H1 (cell line): ENCODE measurements around the gene EXOSC10. TPM values are rescaled to one million over a fixed set of nuclear protein-coding genes. Genes with fewer than 3 reads are reported as not detected.

Experiments used
- CTCF ChIA-PET: fragments of 300-600 bp; sonication (Branson Sonifier 250); formaldehyde crosslinking; loops from one replicate; lab custom pipeline; 2021; ENCODE audit not compliant: partially characterized antibody; lab: Charles Lee
- POLR2A ChIA-PET: fragments of 300-600 bp; sonication (Branson Sonifier 250); formaldehyde crosslinking; loops from one replicate; lab custom pipeline; 2021; ENCODE audit warnings: inconsistent platforms; ENCODE audit not compliant: partially characterized antibody; lab: Charles Lee
- DNase-seq, 2 experiments: peaks; one replicate each; pipeline versions ENCODE4 v3.0.0 to v3.0.0-alpha.2; 2010 to 2022; ENCODE audit warnings: low spot score in 2 of 2, low read depth in 1 of 2, mixed read lengths in 1 of 2
- FAIRE-seq: peaks from 2 replicates; lab custom pipeline; 2011; peaks lifted over from hg19 to GRCh38; lab: Jason Lieb, UNC
- H2AFZ ChIP-seq: 2 replicates; pipeline ENCODE4 v1.8.1; 2012; ENCODE audit warnings: low read length, inconsistent platforms
- H2AK5ac ChIP-seq: 2 replicates; pipeline ENCODE4 v1.6.1; 2013; ENCODE audit warnings: low read depth, low read length
- H2BK120ac ChIP-seq: replicated peaks from 2 replicates; pipeline ENCODE3; 2013; ENCODE audit warnings: low read depth, low read length, inconsistent platforms
- H2BK12ac ChIP-seq: 2 replicates; pipeline ENCODE4 v1.6.1; 2013; ENCODE audit warnings: low read depth, low read length
- H2BK15ac ChIP-seq: 2 replicates; pipeline ENCODE4 v1.6.1; 2013; ENCODE audit warnings: low read length
- H2BK20ac ChIP-seq: 2 replicates; pipeline ENCODE4 v1.6.1; 2013; ENCODE audit warnings: low read length
- H2BK5ac ChIP-seq: 2 replicates; pipeline ENCODE4 v1.6.1; 2013; ENCODE audit warnings: low read depth, low read length
- H3K14ac ChIP-seq: 2 replicates; pipeline ENCODE4 v1.6.1; 2013; ENCODE audit warnings: inconsistent platforms; ENCODE audit not compliant: insufficient read length
- H3K18ac ChIP-seq: 2 replicates; pipeline ENCODE4 v1.6.1; 2013; ENCODE audit warnings: low read length; ENCODE audit errors: extremely low read depth
- H3K23ac ChIP-seq: 2 replicates; pipeline ENCODE4 v1.6.1; 2013; ENCODE audit warnings: inconsistent platforms; ENCODE audit not compliant: insufficient read length
- H3K23me2 ChIP-seq: 2 replicates; pipeline ENCODE4 v1.6.1; 2013; ENCODE audit warnings: low read depth, low read length
- H3K27ac ChIP-seq: 2 replicates; pipeline ENCODE4 v1.6.1; 2011; ENCODE audit warnings: low read depth, low read length, inconsistent platforms
- H3K27me3 ChIP-seq, 4 experiments: replicated peaks in 1 of 4; 1 replicate in 1 of 4; 2 replicates in 3 of 4; pipeline versions ENCODE4 v1.6.1 to v1.8.1; 2011 to 2013; ENCODE audit warnings: low read length in 3 of 4, mild to moderate bottlenecking in 3 of 4, inconsistent platforms in 2 of 4, mixed read lengths in 2 of 4, moderate library complexity in 1 of 4; ENCODE audit not compliant: control insufficient read depth in 3 of 4, insufficient read depth in 3 of 4; ENCODE audit errors: extremely low read depth in 1 of 4
- H3K36me3 ChIP-seq, 4 experiments: 2 replicates each; pipeline versions ENCODE4 v1.6.1 to v1.8.1; 2011 to 2013; ENCODE audit warnings: mild to moderate bottlenecking in 4 of 4, low read length in 3 of 4, moderate library complexity in 2 of 4, control low read depth in 1 of 4, inconsistent platforms in 1 of 4; ENCODE audit not compliant: insufficient read depth in 4 of 4, control insufficient read depth in 2 of 4
- H3K4ac ChIP-seq: replicated peaks from 2 replicates; pipeline ENCODE3; 2013; ENCODE audit warnings: low read length, low read depth, mixed read lengths, inconsistent platforms; ENCODE audit not compliant: insufficient read length
- H3K4me1 ChIP-seq, 4 experiments: replicated peaks in 1 of 4; 1 replicate in 1 of 4; 2 replicates in 3 of 4; pipeline versions ENCODE4 v1.6.1 to v1.8.1; 2011 to 2013; ENCODE audit warnings: low read length in 3 of 4, inconsistent platforms in 2 of 4, mixed read lengths in 1 of 4; ENCODE audit not compliant: insufficient read depth in 4 of 4, control insufficient read depth in 3 of 4
- H3K4me2 ChIP-seq, 2 experiments: 2 replicates each; pipeline versions ENCODE4 v1.6.1 to v1.8.1; 2011 to 2013; ENCODE audit warnings: low read depth in 2 of 2, low read length in 2 of 2, control low read depth in 1 of 2, inconsistent platforms in 1 of 2, mild to moderate bottlenecking in 1 of 2; ENCODE audit not compliant: insufficient read depth in 1 of 2
- H3K4me3 ChIP-seq, 4 experiments: fragments of 200-600, 300-600 bp in 1 of 4; sonication (generic), shearing (Covaris generic), sonication (Bioruptor Twin) in 1 of 4; 2 replicates each; pipeline versions ENCODE4 v1.5.1 to v1.8.1; 2011 to 2016; ENCODE audit warnings: low read length in 4 of 4, low read depth in 3 of 4, control low read depth in 2 of 4, inconsistent platforms in 2 of 4, mild to moderate bottlenecking in 2 of 4, mixed read lengths in 1 of 4, moderate library complexity in 1 of 4; ENCODE audit not compliant: insufficient read depth in 2 of 4; ENCODE audit errors: extremely low read depth in 1 of 4
- H3K56ac ChIP-seq: replicated peaks from 2 replicates; pipeline ENCODE3; 2013; ENCODE audit warnings: low read depth, mild to moderate bottlenecking, mixed read lengths, low read length, inconsistent platforms; ENCODE audit not compliant: insufficient read length
- H3K79me1 ChIP-seq: 2 replicates; pipeline ENCODE4 v1.6.1; 2013; ENCODE audit warnings: low read depth, low read length, control low read depth
- H3K79me2 ChIP-seq, 2 experiments: 2 replicates each; pipeline versions ENCODE4 v1.6.1 to v1.8.1; 2012 to 2013; ENCODE audit warnings: low read length in 2 of 2, mild to moderate bottlenecking in 2 of 2, inconsistent platforms in 1 of 2; ENCODE audit not compliant: insufficient read depth in 2 of 2, control insufficient read depth in 1 of 2
- H3K9ac ChIP-seq, 4 experiments: replicated peaks in 1 of 4; 1 replicate in 1 of 4; 2 replicates in 3 of 4; pipeline versions ENCODE4 v1.6.1 to v1.8.1; 2011 to 2013; ENCODE audit warnings: low read depth in 3 of 4, low read length in 3 of 4, control low read depth in 2 of 4, mild to moderate bottlenecking in 2 of 4, moderate library complexity in 2 of 4, inconsistent platforms in 1 of 4; ENCODE audit errors: extremely low read depth in 1 of 4
- H3K9me3 ChIP-seq, 2 experiments: 2 replicates each; pipeline versions ENCODE4 v1.6.1 to v1.8.1; 2012 to 2013; ENCODE audit warnings: mild to moderate bottlenecking in 2 of 2, moderate library complexity in 2 of 2, control low read depth in 1 of 2, inconsistent platforms in 1 of 2, low read depth in 1 of 2, low read length in 1 of 2, mixed read lengths in 1 of 2; ENCODE audit not compliant: insufficient read depth in 2 of 2
- H4K20me1 ChIP-seq, 2 experiments: replicated peaks in 1 of 2; 2 replicates each; pipeline versions ENCODE3 to v1.8.1; 2011 to 2013; ENCODE audit warnings: inconsistent platforms in 2 of 2, low read length in 2 of 2, mild to moderate bottlenecking in 1 of 2; ENCODE audit not compliant: insufficient read depth in 2 of 2, control insufficient read depth in 1 of 2
- H4K5ac ChIP-seq: 2 replicates; pipeline ENCODE4 v1.6.1; 2013; ENCODE audit warnings: low read length, low read depth, mixed read lengths, inconsistent platforms; ENCODE audit not compliant: insufficient read length
- H4K8ac ChIP-seq: 2 replicates; pipeline ENCODE4 v1.8.0; 2013; ENCODE audit warnings: mild to moderate bottlenecking, moderate library complexity, low read length, inconsistent platforms; ENCODE audit not compliant: insufficient read depth; ENCODE audit errors: extremely low read depth
- H4K91ac ChIP-seq: replicated peaks from 2 replicates; pipeline ENCODE3; 2013; ENCODE audit warnings: low read length, mixed read lengths, inconsistent platforms; ENCODE audit not compliant: insufficient read length
- WGBS, 2 experiments: shearing (Covaris generic) in 1 of 2; methylation state at CpG; one replicate each; pipeline versions ENCODE4 v1.1.6 to v1.1.7; 2013 to 2015; ENCODE audit warnings: low lambda C conversion rate in 2 of 2, mixed read lengths in 2 of 2, inconsistent platforms in 1 of 2, low coverage in 1 of 2, missing lambda C conversion rate in 1 of 2; ENCODE audit not compliant: insufficient replicate concordance in 2 of 2, insufficient coverage in 1 of 2, insufficient read length in 1 of 2; ENCODE audit errors: extremely low coverage in 1 of 2, missing lambda C conversion rate in 1 of 2; 5-methylcytosine and 5-hydroxymethylcytosine counted together
- polyA plus RNA-seq, 7 experiments: library from polyadenylated mRNA; depleted of rRNA in 3 of 7; stranded (reverse) in 5 of 7; unstranded in 2 of 7; fragments of >200 nt in 5 of 7; fragments of 200-250 nt in 2 of 7; gene quantifications; 1 replicate in 5 of 7; 2 replicates in 1 of 7; 4 replicates in 1 of 7; pipeline versions ENCODE4 v1.2.1 to v1.2.3, GENCODE V29; 2011 to 2013; ENCODE audit warnings: missing spikeins in 2 of 7, mixed read lengths in 2 of 7
- total RNA-seq: library from RNA; stranded (reverse); fragmentation: NEBNext Ultra II Directional; extraction: Animal tissue kit (Norgen Biotek cat#: 25700); gene quantifications from 2 replicates; pipeline ENCODE4 v1.2.1, GENCODE V29; 2021

The EXOSC10 gene
- total and polyA plus RNA-seq, 2 of the 8 experiments (the other 6 are each of a cell fraction or from before 2014, with no cell fraction given): 57.9 to 86.1 TPM

- H2AFZ ChIP-seq: no peak overlapping the region
- H3K36me3 ChIP-seq: peaks cover 21 to 77% (median 48%) of the 10 kb centered on the region in 4 experiments
- no peak overlapping the region for H2BK20ac ChIP-seq
- FAIRE-seq: no peak
- no peak for DNase-seq
- H2AK5ac ChIP-seq: no peak overlapping the region
- no peak overlapping the region for H3K14ac ChIP-seq
- H3K79me2 ChIP-seq: no peaks in the 10 kb centered on the region
- H3K79me1 ChIP-seq: no peaks in the 10 kb centered on the region; the same call in 1 of the 2 replicates
- no peak overlapping the region for H3K4ac ChIP-seq
- WGBS, 2 experiments: 92% methylated on average over 2 of the region's 2 CpGs; no CpG with 5 or more reads in 1 of the 2 experiments
- H2BK15ac ChIP-seq: no peak overlapping the region
- no peak overlapping the region for H3K18ac ChIP-seq
- H3K23me2 ChIP-seq: no peaks in the 10 kb centered on the region
- H4K91ac ChIP-seq: no peak overlapping the region
- no peak overlapping the region for H2BK5ac ChIP-seq
- H4K20me1 ChIP-seq: peaks cover 3 to 10% of the 10 kb centered on the region in 2 experiments
- no peak overlapping the region for H3K27ac ChIP-seq
- no peak overlapping the region for H4K5ac ChIP-seq
- no peaks in the 10 kb centered on the region for H3K27me3 ChIP-seq
- H3K4me1 ChIP-seq: no peaks in the 10 kb centered on the region; a peak in 1 of 7 replicates
- no peak overlapping the region for H3K9ac ChIP-seq
- ChIA-PET POLR2A (interaction anchor here (2.1 to 2.8 kb wide), 2 partner anchors 10 to 12 kb away, joined by 9 to 18 read pairs; partner anchors contain the start of gene TARDBP), CTCF (interaction anchor here (0.8 kb wide), 1 partner anchor 19 kb away, joined by 3 read pairs; no protein-coding TSS in a partner anchor)
- H3K4me2 ChIP-seq: no peak overlapping the region
- no peaks in the 10 kb centered on the region; a peak in 1 of 4 replicates for H3K9me3 ChIP-seq
- no peak overlapping the region for H4K8ac ChIP-seq
- no peak overlapping the region for H2BK12ac ChIP-seq
- H3K23ac ChIP-seq: no peak overlapping the region
- H3K4me3 ChIP-seq: no peak overlapping the region
- H3K56ac ChIP-seq: no peak overlapping the region
- no peak overlapping the region for H2BK120ac ChIP-seq
Observed at GRCh38 chr1:11024874-11025203, 74.8 kb downstream of the EXOSC10 start.
